G401 (cell line): ENCODE data around the gene PCDHA10. TPM values are rescaled to one million over a fixed set of nuclear protein-coding genes. Genes with fewer than 3 reads are reported as not detected.
A peak's percentile ranks its signal among the peaks of the same experiment; 100 is the strongest.
"Not testable (repeated sequence)": the region's sequence is repeated elsewhere in the genome, so short reads cannot be mapped to it uniquely, and the experiment has no call there.

Experiments used
- DNase-seq: peaks from one replicate; pipeline ENCODE4 v3.0.0-alpha.2; 2015; ENCODE audit warnings: low spot score
- in situ Hi-C: cut with HindIII; loops from 2 replicates; pipeline ENCODE4 v1.10.0; 2016; ENCODE audit warnings: low sequenced_read_pairs, mixed read lengths
- total RNA-seq: library from RNA; depleted of rRNA; stranded (reverse); fragments of >200 nt; shearing (Covaris generic); gene quantifications from 2 replicates; pipeline ENCODE4 v1.2.3, GENCODE V29; 2014

PCDHA10 gene
- total RNA-seq, 1 experiment from 2014 or later: under 0.01 TPM

- no peak for DNase-seq
- in situ Hi-C loops: no loop called here
Measured at GRCh38 chr5:140835622-140836510, 19.8 kb upstream of the PCDHA10 start.

GRCh38 chr5:140840978-140841962 lies 14.4 kb upstream of the PCDHA10 start, which contains the start of gene PCDHA8:
Gene PCDHA8 (plus strand): TSS chr5:140841187. CDS start chr5:140841322, 135 bp downstream.
- in situ Hi-C loops: no loop called here
- DNase-seq: peak; percentile 64

GRCh38 chr5:140842798-140843733 lies 12.6 kb upstream of the PCDHA10 start:
- no peak for DNase-seq
- in situ Hi-C loops: no loop called here

- in situ Hi-C loops, DNase-seq: not testable (repeated sequence)
Measured at GRCh38 chr5:140848139-140849102, 7.3 kb upstream of the PCDHA10 start, which contains the start of gene PCDHA9. Gene PCDHA9 (plus strand): TSS chr5:140848382. CDS start chr5:140848496, 114 bp downstream.

- in situ Hi-C loops, DNase-seq: not testable (repeated sequence)
Measured at GRCh38 chr5:140849831-140850634, 5.7 kb upstream of the PCDHA10 start.

GRCh38 chr5:140857177-140857986 lies 1.7 kb downstream of the PCDHA10 start:
- no peak for DNase-seq
- in situ Hi-C loops: no loop called here

- no peak for DNase-seq
- in situ Hi-C loops: no loop called here
Measured at GRCh38 chr5:140857987-140858240, 2.2 kb downstream of the PCDHA10 start.

GRCh38 chr5:140862441-140863295 lies 7.0 kb downstream of the PCDHA10 start:
- in situ Hi-C loops: no loop called here
- DNase-seq: no peak

GRCh38 chr5:140868721-140869554 lies 13.2 kb downstream of the PCDHA10 start, which contains the start of gene PCDHA11:
Gene PCDHA11 (plus strand): TSS chr5:140868957. CDS start chr5:140869104, 147 bp downstream.
- DNase-seq: peak; percentile 81

GRCh38 chr5:140869555-140869886 lies 13.8 kb downstream of the PCDHA10 start:
- in situ Hi-C loops: no loop called here

More at GRCh38 chr5:140868721-140869554, 13.2 kb downstream of the PCDHA10 start, which contains the start of gene PCDHA11:
- in situ Hi-C loops: no loop called here

GRCh38 chr5:140870221-140871201 lies 14.8 kb downstream of the PCDHA10 start:
- DNase-seq: no peak
- in situ Hi-C loops: no loop called here

More at GRCh38 chr5:140869555-140869886, 13.8 kb downstream of the PCDHA10 start:
- DNase-seq: no peak

GRCh38 chr5:140875085-140876065 lies 19.7 kb downstream of the PCDHA10 start, which contains the start of gene PCDHA12:
Gene PCDHA12 (plus strand): TSS chr5:140875308. CDS start chr5:140875473, 165 bp downstream.
- peak; percentile 66 for DNase-seq
- in situ Hi-C loops: no loop called here
